NCI-H1092 (cell line): Measurements from ENCODE around the gene TMED9.
"Not testable (repeated sequence)": the region's sequence is repeated elsewhere in the genome, so short reads cannot be mapped to it uniquely, and the experiment has no call there.

Experiments
- DNase-seq: peaks from one replicate; lab custom pipeline; 2025; lab: John Stamatoyannopoulos, UW

The TMED9 gene

GRCh38 chr5:177592010-177592834, at the start of gene TMED9:
Gene TMED9, plus strand, starts transcription at chr5:177592203. Its CDS starts 12 bp downstream, at chr5:177592215.
- DNase-seq = peak; percentile 50

- no peak for DNase-seq
Observed at GRCh38 chr5:177542816-177543465, 49.1 kb upstream of the TMED9 start.

- no peak for DNase-seq
Observed at GRCh38 chr5:177545487-177546257, 46.3 kb upstream of the TMED9 start.

GRCh38 chr5:177546258-177546741, 45.7 kb upstream of the TMED9 start:
- no peak for DNase-seq

DNA sequence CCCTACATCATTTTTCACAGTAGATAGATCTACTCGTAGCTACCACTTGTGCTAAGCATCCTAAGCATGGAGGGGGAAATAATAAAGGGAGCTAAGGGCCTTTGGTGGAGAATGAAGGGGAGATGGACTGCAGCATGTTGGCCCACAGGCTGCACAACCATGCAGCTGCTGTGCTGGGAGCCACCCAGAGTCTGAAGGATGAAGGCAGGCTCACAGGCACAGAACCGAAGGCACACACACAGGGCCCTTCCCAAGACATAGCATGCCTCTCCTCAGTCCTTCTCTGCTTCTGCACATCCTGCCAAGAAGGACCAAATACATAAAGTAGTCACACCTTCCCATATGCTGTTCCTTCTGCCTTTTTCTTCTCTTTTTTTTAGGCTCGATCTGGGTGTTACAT, 44.3 kb upstream of the TMED9 start:
- no peak for DNase-seq

DNA sequence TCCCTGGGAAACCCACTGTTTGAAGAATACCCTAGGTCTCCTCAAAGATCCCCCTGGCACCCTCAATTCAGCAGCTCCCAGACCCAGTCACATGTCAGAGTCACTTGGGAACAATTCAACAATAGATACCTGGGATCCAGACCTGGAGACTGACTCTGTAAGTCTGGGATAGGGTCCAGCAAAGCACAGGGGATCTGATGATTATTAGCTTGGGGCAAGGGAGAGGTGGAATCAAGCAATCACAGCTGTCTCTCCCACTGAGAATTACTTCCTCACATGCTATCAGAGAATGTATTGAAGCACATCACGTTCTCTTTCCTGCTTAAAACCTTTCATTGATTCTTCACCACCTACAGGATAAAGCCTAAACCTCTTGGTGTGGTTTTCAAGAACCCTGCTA, 43.5 kb upstream of the TMED9 start:
- DNase-seq = no peak

DNA sequence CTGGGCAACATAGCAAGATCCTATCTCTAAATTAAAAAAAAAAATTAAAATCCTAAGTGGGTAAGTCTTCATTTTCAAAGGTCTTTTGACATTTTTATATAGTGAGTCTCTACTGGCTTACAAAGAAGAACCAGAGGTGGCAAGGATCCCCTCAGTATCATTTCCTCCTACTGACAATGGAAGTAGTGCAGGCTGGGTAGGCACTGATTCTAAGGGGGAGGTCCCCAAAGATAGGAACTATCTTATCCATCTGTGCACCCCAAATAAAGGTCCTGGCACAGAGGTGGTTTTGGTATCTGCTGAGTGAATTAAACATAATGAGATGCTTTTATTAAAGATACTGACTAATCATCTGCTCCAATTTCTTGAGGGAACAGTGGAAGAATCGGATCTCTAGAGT, 41.9 kb upstream of the TMED9 start:
- DNase-seq = no peak

- DNase-seq = no peak
Observed at GRCh38 chr5:177552839-177553455, 39.1 kb upstream of the TMED9 start.

- no peak for DNase-seq
Observed at GRCh38 chr5:177553671-177554429, 38.2 kb upstream of the TMED9 start.

DNA sequence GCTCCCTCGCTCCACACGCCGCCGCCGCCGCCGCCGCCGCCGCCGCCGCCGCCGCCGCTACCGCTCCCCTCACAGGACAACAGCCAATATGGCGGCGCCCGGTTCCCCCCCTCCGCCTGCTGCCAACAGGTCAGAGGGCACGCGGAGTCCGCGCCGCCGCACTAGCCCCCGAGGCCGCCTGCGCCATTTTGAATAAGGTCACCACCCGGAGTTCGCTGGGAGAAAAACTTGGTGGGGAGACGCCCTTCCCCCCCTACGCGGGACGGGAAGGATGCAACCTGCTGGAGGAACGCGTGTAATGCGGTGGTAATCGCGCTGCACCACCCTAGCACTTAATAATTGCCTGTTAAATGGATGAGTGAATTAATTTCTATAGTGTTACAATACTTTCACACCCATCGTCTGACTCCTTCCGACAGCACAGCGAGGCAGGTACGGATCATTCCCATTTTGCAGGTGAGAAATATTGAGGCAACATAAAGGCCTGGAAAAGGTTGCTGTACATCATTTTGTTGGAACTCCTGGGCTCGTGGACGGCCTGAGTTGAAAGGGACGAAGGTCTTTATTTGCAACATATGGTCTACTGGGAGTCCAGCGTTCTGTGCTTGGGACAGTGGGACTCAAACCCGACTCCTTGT, 37.4 kb upstream of the TMED9 start, which contains the start of gene FAM193B:
Gene FAM193B, minus strand, starts transcription at position 90 of the 638 bp plus-strand sequence. CDS start 105 bp downstream, outside the sequence.
- peak; percentile 76 for DNase-seq

GRCh38 chr5:177555228-177555627, 36.8 kb upstream of the TMED9 start:
- DNase-seq = no peak

- DNase-seq = no peak
Observed at GRCh38 chr5:177555665-177556064, 36.3 kb upstream of the TMED9 start.

- no peak for DNase-seq
Observed at GRCh38 chr5:177557041-177557647, 34.9 kb upstream of the TMED9 start.

DNA sequence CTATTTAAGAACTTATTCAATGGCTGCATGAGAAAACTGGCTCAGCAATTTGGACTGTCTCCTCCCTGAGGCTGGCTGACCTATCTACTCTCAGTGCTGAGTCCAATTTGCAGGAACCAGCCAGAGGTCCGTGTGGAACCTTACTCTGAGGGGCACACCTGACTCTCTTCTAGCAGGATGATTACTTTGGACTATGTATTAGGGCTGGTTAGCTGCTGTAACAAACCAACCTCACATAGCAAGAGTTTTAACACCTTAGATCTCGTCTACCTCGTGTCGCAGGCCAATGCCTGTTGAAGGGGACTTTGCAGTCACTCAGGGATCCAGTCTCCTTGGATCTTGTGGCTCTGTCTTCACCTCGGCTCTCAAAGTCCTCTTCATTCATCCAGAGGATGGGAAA, 34.2 kb upstream of the TMED9 start:
- DNase-seq = no peak

- DNase-seq = not testable (repeated sequence)
Observed at GRCh38 chr5:177559446-177559941, 32.5 kb upstream of the TMED9 start.

DNA sequence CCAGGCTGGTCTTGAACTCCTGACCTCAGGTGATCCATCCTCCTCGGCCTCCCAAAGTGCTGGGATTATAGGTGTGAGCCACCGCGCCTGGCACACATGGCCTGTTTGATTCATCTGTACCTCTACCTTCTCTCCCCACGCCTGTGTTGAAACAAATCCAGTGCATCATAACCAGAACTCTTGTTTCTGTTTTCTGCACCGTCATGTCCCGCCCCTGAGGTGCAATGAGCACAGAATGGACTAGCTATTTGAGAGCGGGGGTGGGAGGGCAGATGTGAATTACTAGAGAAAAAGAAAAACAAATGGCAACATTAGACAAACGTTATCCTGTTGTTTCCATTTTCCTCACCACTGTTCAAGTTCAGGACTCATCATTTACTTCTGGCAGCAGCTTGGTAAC, 27.0 kb upstream of the TMED9 start:
- no peak for DNase-seq

DNA sequence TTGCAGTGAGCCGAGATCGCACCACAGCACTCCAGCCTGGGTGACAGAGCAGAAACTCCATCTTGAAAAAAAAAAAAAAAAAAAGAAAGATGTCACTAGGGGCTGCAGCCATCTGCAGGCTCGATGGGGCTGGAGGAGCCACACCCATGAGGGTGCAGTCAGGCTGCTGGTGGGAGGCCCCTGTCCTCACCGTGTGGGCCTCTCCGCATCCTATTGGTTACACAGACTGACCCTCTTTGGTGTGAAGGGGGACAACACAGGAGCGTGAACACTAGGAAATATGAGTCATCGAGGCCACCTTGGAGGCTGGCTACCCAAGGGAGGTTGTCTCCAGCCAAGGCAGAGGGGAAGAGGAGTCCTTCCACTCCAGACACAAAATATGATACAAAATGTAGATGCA, 23.7 kb upstream of the TMED9 start:
- no peak for DNase-seq

GRCh38 chr5:177569894-177570293, 22.1 kb upstream of the TMED9 start:
- DNase-seq = no peak

DNA sequence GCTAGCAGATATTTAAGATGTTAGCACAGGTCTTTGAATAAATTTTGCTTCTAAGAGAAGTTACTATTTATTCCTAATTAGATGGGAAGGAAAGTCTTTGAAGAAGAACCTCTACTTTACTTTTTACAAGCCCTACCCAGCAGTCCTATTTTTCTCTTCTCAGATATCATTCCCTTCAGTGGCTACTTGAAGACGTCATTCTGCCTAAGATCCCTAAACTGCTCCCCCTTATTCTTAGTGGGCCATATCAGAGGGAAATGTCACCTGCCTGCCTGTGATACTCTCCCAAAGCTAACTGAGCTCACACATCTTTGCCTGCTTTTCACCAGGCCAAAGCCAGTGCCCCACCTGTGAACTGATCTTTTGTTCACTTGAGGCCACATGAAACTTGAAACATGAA, 16.5 kb upstream of the TMED9 start:
- DNase-seq = no peak

DNA sequence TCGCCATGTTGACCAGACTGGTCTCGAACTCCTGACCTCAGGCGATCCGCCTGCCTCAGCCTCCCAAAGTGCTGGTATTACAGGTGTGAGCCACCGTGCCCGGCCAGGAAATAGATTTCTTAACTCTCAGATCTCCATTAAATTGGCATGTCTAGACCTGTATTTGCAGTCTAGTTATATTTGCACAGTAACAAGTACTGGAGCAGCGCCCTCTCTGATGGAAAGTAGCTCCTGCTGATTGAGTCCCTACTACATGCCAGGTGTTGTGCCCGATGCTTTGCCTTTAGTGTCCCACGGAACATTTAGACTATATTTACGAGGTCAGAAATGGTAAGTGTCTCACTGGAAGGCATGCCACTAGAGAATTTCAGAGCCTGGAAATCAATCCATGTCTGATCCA, 15.8 kb upstream of the TMED9 start:
- no peak for DNase-seq
